Measurements from ENCODE around the gene FERMT1. TPM values are rescaled to one million over a fixed set of nuclear protein-coding genes. Genes with fewer than 3 reads are reported as not detected.
"Not testable (repeated sequence)": the region's sequence is repeated elsewhere in the genome, so short reads cannot be mapped to it uniquely, and the experiment has no call there.

FERMT1 gene
- total RNA-seq, 1 donor from 2014 or later, result 1.4 TPM

- Histone ChIP-seq H3K27ac (no peak overlapping the region), H3K4me1 (peaks cover 1% of the 10 kb centered on the region), H3K4me3 (no peak overlapping the region), H3K27me3 (ENCODE audit: low read depth) (no peaks in the 10 kb centered on the region), H3K9me3 (no peaks in the 10 kb centered on the region), H3K36me3 (peaks cover 82% of the 10 kb centered on the region)
- ATAC-seq (no peak), DNase-seq (no peak)
- intact Hi-C loops (cut with DNase I), result no loop called here
- TF ChIP-seq CTCF (IDR thresholded peaks at IDR 0.05), result no peak
Measured at GRCh38 chr20:6039766-6040165, 83.1 kb downstream of the FERMT1 start.

- Histone ChIP-seq H3K27me3 (ENCODE audit: low read depth) (no peaks in the 10 kb centered on the region), H3K4me3 (no peak overlapping the region), H3K36me3 (peaks cover 92% of the 10 kb centered on the region), H3K9me3 (no peaks in the 10 kb centered on the region), H3K4me1 (peaks cover 14% of the 10 kb centered on the region), H3K27ac (no peak overlapping the region)
- intact Hi-C loops (cut with DNase I), result no loop called here
- TF ChIP-seq CTCF (IDR thresholded peaks at IDR 0.05), result no peak
- DNase-seq, result no peak
- no peak for ATAC-seq
Measured at GRCh38 chr20:6038256-6038655, 84.6 kb downstream of the FERMT1 start.

DNA sequence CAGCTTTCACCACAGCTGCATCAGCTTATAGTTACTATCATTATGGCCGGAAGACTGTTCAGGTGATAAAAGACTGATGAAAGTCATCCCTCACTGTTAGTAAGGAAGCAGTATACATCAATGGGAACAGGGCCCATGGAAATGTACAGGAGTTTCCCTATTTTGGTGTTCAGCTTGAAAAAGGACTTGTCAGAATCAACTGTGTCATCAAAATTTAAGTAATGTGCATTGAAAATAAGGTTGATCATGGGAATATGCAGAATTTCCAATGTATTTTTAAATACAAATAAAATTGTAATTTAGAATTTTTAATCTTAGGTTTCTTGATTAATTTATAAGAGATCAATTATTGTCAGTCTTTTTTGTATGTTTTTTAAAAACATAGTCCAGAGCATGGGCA is 85.7 kb downstream of the FERMT1 start:
- Histone ChIP-seq H3K9me3 (no peaks in the 10 kb centered on the region), H3K27me3 (ENCODE audit: low read depth) (no peaks in the 10 kb centered on the region), H3K36me3 (peaks cover 100% of the 10 kb centered on the region), H3K4me1 (peaks cover 14% of the 10 kb centered on the region), H3K4me3 (no peak overlapping the region), H3K27ac (no peak overlapping the region)
- intact Hi-C loops (cut with DNase I), result no loop called here
- no peak for ATAC-seq
- no peak for DNase-seq
- no peak for TF ChIP-seq CTCF (IDR thresholded peaks at IDR 0.05)

DNA sequence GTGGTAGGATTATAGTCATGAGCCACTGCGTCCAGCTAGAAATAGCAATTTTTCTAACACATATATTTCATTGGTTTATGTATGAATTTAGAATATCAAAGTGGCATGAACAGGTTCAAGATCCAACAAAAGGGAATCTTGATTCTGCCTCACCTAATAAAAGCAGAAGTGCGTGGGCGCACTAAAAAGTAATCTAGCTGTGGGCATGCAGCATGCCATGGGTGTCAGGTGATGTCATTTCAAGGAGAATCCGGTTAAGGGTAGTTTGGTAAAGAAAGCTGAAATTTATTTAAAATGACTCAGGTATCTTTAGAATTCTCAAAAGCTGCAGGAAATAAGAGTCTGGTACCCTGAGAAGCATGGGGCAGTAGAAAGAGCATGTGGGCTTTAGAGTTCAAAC is 86.6 kb downstream of the FERMT1 start:
- Histone ChIP-seq H3K27ac (no peak overlapping the region), H3K4me1 (peaks cover 14% of the 10 kb centered on the region), H3K9me3 (no peaks in the 10 kb centered on the region), H3K27me3 (ENCODE audit: low read depth) (no peaks in the 10 kb centered on the region), H3K4me3 (no peak overlapping the region), H3K36me3 (peaks cover 94% of the 10 kb centered on the region)
- ATAC-seq (no peak), DNase-seq (no peak)
- intact Hi-C loops (cut with DNase I), result no loop called here
- no peak for TF ChIP-seq CTCF (IDR thresholded peaks at IDR 0.05)

- Histone ChIP-seq H3K27ac (no peak overlapping the region), H3K4me1 (peaks cover 15% of the 10 kb centered on the region), H3K36me3 (peaks cover 76% of the 10 kb centered on the region), H3K4me3 (no peak overlapping the region), H3K9me3 (no peaks in the 10 kb centered on the region), H3K27me3 (ENCODE audit: low read depth) (no peaks in the 10 kb centered on the region)
- intact Hi-C loops (cut with DNase I), result no loop called here
- DNase-seq (no peak), ATAC-seq (peak in 1 of 2 donors; percentile 43)
- TF ChIP-seq CTCF (IDR thresholded peaks at IDR 0.05), result no peak
Measured at GRCh38 chr20:6034134-6034969, 88.5 kb downstream of the FERMT1 start.

DNA sequence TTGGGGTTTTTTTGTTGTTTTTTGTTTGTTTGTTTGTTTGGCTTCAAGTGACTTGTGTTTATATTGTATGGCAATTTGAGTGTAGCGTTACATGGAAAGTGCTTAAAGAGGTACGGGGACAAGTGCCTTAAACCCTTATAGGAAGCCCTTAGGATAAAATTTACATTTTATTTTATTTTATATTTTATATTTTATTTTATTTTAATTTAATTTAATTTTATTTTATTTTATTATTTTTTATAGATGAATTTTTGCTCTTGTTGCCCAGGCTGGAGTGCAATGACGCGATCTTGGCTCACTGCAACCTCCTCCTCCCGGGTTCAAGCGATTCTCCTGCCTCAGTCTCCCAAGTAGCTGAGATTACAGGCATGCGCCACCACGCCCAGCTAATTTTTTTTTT is 89.9 kb downstream of the FERMT1 start:
- H3K9me3 ChIP-seq; H3K27me3 ChIP-seq (ENCODE audit: low read depth); ATAC-seq; H3K27ac ChIP-seq; H3K4me3 ChIP-seq; intact Hi-C loops (cut with DNase I); DNase-seq: not testable (repeated sequence)
- H3K4me1 ChIP-seq, result peaks cover 25% of the 10 kb centered on the region
- H3K36me3 ChIP-seq, result peaks cover 69% of the 10 kb centered on the region

Data from lower lobe of right lung (tissue), 2 donors.